Caco-2 (cell line): Measurements from ENCODE around the gene PRPF38A. TPM values are rescaled to one million over a fixed set of nuclear protein-coding genes. Genes with fewer than 3 reads are reported as not detected.
"Not testable (repeated sequence)": the region's sequence is repeated elsewhere in the genome, so short reads cannot be mapped to it uniquely, and the experiment has no call there.

Experiments used
- BruUV-seq: library from RNA; stranded (reverse); fragments of 400-500 nt; replicated peaks from 2 replicates; lab custom pipeline; 2021; lab: Mats Ljungman, UMichigan
- CTCF ChIA-PET: fragments of 300-600 bp; sonication (Branson Sonifier 250); formaldehyde crosslinking; loops from one replicate; lab custom pipeline; 2022; ENCODE audit warnings: antibody characterized with exemption; lab: Charles Lee
- POLR2A ChIA-PET: fragments of 300-600 bp; sonication (Branson Sonifier 250); formaldehyde crosslinking; loops from one replicate; lab custom pipeline; 2022; ENCODE audit warnings: antibody characterized with exemption; lab: Charles Lee
- DNase-seq, 2 experiments: peaks; one replicate each; pipeline versions ENCODE4 v3.0.0 to v3.0.0-alpha.2; 2020 to 2022
- H3K27me3 ChIP-seq: replicated peaks from 2 replicates; pipeline ENCODE4 v1.6.0; 2011; ENCODE audit warnings: low read length; ENCODE audit not compliant: control insufficient read depth, insufficient read depth
- H3K36me3 ChIP-seq: 2 replicates; pipeline ENCODE4 v1.5.1; 2011; ENCODE audit warnings: low read length; ENCODE audit not compliant: control insufficient read depth, insufficient read depth
- H3K4me1 ChIP-seq: fragments of 250-450 bp; sonication (Bioruptor Pico); 2 replicates; pipeline ENCODE4 v1.5.1; 2020; ENCODE audit warnings: mild to moderate bottlenecking
- H3K4me3 ChIP-seq: 2 replicates; pipeline ENCODE4 v1.5.1; 2011; ENCODE audit warnings: low read depth, mild to moderate bottlenecking, control low read depth, low read length
- H3K9me3 ChIP-seq: fragments of 250-450 bp; sonication (Bioruptor Pico); 2 replicates; pipeline ENCODE4 v1.5.1; 2020; ENCODE audit warnings: mild to moderate bottlenecking, moderate library complexity
- H3K27ac Mint-ChIP-seq: one replicate; pipeline ENCODE4 v1.8.0; 2022; ENCODE audit warnings: mixed read lengths; ENCODE audit not compliant: unreplicated experiment
- H3K27me3 Mint-ChIP-seq: one replicate; pipeline ENCODE4 v1.8.0; 2022; ENCODE audit warnings: mixed read lengths; ENCODE audit not compliant: insufficient read depth, unreplicated experiment
- H3K36me3 Mint-ChIP-seq: one replicate; pipeline ENCODE4 v1.8.0; 2022; ENCODE audit warnings: mild to moderate bottlenecking, mixed read lengths; ENCODE audit not compliant: insufficient read depth, unreplicated experiment
- H3K4me1 Mint-ChIP-seq: one replicate; pipeline ENCODE4 v1.8.0; 2022; ENCODE audit warnings: low read depth, mixed read lengths; ENCODE audit not compliant: unreplicated experiment
- H3K4me3 Mint-ChIP-seq: one replicate; pipeline ENCODE4 v1.8.0; 2022; ENCODE audit warnings: mild to moderate bottlenecking, moderate library complexity, mixed read lengths; ENCODE audit not compliant: unreplicated experiment
- H3K9me3 Mint-ChIP-seq: one replicate; pipeline ENCODE4 v1.8.0; 2022; ENCODE audit warnings: mixed read lengths; ENCODE audit not compliant: unreplicated experiment
- intact Hi-C: fragments of 100-400 bp; cut with micrococcal nuclease; formaldehyde crosslinking; loops from one replicate; pipeline ENCODE4 v1.10.0; 2022; ENCODE audit not compliant: unreplicated experiment
- total RNA-seq: library from RNA; stranded (reverse); gene quantifications from 2 replicates; pipeline ENCODE4 v1.2.3, GENCODE V29; 2022
- TF ChIP-seq, protein P1 (sequence below), 2 experiments: fragments of 200-600 bp in 1 of 2; IDR thresholded peaks; 1 replicate in 1 of 2; 2 replicates in 1 of 2; pipeline versions ENCODE4 v1.5.1 to v1.8.0; 2011 to 2022; ENCODE audit warnings: antibody characterized with exemption in 1 of 2, control low read depth in 1 of 2, inconsistent platforms in 1 of 2, low read depth in 1 of 2, low read length in 1 of 2, mild to moderate bottlenecking in 1 of 2, moderate library complexity in 1 of 2; ENCODE audit not compliant: insufficient read depth in 1 of 2, severe bottlenecking in 1 of 2, unreplicated experiment in 1 of 2

Gene PRPF38A
- total RNA-seq, 1 experiment from 2014 or later = 43.1 TPM

DNA sequence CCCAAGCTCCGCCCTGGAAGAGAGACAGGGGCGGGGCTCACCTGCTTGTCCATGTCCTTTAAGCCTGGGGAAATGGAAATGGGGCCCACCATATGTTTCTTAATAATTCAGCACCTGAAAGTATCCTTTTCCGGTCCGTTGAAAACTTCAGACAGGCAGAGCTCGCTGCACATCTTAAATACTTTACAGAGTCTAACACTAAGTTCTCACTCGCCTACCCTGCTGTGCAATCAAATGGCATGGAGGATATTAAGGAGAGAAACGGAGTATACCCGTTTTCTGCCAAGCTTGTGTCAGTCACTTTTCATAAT lies 37.9 kb upstream of the PRPF38A start:
- CTCF ChIA-PET = interaction anchor here (0.5 to 2.6 kb wide), 6 partner anchors 18 to 793 kb away, joined by 3 to 9 read pairs (median 4); partner anchors contain the start of genes ORC1 and PRPF38A

DNA sequence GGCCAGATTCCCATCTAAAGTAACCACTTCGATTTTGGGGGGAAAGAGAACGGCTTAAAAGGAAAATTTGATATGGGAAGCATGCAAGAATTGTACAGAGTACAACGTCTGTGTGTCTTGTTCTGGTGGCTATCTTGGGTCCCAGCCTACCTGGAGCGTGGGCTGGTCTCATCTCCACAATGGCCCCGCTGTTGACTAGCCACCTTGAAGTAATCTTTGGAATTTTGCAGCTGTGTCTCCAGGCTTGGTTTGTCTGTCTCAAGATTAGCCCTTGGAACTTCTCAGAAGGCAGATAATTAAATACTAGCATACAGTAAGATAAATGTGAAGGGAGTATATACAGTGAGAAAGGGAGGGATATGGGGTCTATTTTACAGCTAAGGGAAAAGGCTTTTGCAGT lies 37.1 kb upstream of the PRPF38A start:
- H3K4me1 ChIP-seq = peaks cover 6% of the 10 kb centered on the region; the same call in 1 of the 2 replicates
- no peaks in the 10 kb centered on the region for H3K36me3 ChIP-seq
- Mint-ChIP-seq H3K4me1 (peaks cover 9% of the 10 kb centered on the region), H3K36me3 (peaks cover 31% of the 10 kb centered on the region), H3K9me3 (no peaks in the 10 kb centered on the region), H3K27me3 (no peaks in the 10 kb centered on the region), H3K4me3 (peak overlapping the region; percentile 96), H3K27ac (no peak overlapping the region)
- H3K27me3 ChIP-seq = no peaks in the 10 kb centered on the region
- no TSS peak for BruUV-seq
- no peak for DNase-seq
- no peak overlapping the region for H3K4me3 ChIP-seq
- H3K9me3 ChIP-seq = no peaks in the 10 kb centered on the region
- intact Hi-C loops = no loop called here
- POLR2A ChIA-PET = no interaction called here
- TF ChIP-seq, protein P1, sequence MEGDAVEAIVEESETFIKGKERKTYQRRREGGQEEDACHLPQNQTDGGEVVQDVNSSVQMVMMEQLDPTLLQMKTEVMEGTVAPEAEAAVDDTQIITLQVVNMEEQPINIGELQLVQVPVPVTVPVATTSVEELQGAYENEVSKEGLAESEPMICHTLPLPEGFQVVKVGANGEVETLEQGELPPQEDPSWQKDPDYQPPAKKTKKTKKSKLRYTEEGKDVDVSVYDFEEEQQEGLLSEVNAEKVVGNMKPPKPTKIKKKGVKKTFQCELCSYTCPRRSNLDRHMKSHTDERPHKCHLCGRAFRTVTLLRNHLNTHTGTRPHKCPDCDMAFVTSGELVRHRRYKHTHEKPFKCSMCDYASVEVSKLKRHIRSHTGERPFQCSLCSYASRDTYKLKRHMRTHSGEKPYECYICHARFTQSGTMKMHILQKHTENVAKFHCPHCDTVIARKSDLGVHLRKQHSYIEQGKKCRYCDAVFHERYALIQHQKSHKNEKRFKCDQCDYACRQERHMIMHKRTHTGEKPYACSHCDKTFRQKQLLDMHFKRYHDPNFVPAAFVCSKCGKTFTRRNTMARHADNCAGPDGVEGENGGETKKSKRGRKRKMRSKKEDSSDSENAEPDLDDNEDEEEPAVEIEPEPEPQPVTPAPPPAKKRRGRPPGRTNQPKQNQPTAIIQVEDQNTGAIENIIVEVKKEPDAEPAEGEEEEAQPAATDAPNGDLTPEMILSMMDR (IDR thresholded peaks at IDR 0.05; ENCODE audit: insufficient read depth in 1 of 2, low read depth in 1 of 2, low read length in 1 of 2, severe bottlenecking in 1 of 2, unreplicated experiment in 1 of 2) = no peak
- CTCF ChIA-PET = interaction anchor here (1.2 to 2.6 kb wide), 2 partner anchors 18 to 37 kb away, joined by 5 to 8 read pairs; partner anchors contain the start of genes ORC1 and PRPF38A

More for the DNA sequence above, 37.9 kb upstream of the PRPF38A start:
- no TSS peak for BruUV-seq
- H3K27me3 ChIP-seq = no peaks in the 10 kb centered on the region
- Mint-ChIP-seq H3K9me3 (no peaks in the 10 kb centered on the region), H3K4me3 (peak overlapping the region; percentile 96), H3K27me3 (no peaks in the 10 kb centered on the region), H3K4me1 (peaks cover 9% of the 10 kb centered on the region), H3K36me3 (peaks cover 35% of the 10 kb centered on the region), H3K27ac (no peak overlapping the region)
- H3K9me3 ChIP-seq = no peaks in the 10 kb centered on the region
- peaks cover 1% of the 10 kb centered on the region for H3K36me3 ChIP-seq
- no peak for DNase-seq
- POLR2A ChIA-PET = interaction anchor here (0.5 to 1.0 kb wide), 3 partner anchors 38 to 521 kb away, joined by 3 to 5 read pairs (median 5); partner anchors contain the start of genes ORC1, PRPF38A and TXNDC12
- TF ChIP-seq, protein P1 (IDR thresholded peaks at IDR 0.05; ENCODE audit: insufficient read depth in 1 of 2, low read depth in 1 of 2, low read length in 1 of 2, severe bottlenecking in 1 of 2, unreplicated experiment in 1 of 2) = no peak
- H3K4me3 ChIP-seq = peak overlapping the region; percentile 83
- peaks cover 6% of the 10 kb centered on the region; the same call in 1 of the 2 replicates for H3K4me1 ChIP-seq
- intact Hi-C loops = loop anchor here (1.0 kb wide), 1 partner anchor 38 kb away; the partner anchor contains the start of genes ORC1 and PRPF38A

DNA sequence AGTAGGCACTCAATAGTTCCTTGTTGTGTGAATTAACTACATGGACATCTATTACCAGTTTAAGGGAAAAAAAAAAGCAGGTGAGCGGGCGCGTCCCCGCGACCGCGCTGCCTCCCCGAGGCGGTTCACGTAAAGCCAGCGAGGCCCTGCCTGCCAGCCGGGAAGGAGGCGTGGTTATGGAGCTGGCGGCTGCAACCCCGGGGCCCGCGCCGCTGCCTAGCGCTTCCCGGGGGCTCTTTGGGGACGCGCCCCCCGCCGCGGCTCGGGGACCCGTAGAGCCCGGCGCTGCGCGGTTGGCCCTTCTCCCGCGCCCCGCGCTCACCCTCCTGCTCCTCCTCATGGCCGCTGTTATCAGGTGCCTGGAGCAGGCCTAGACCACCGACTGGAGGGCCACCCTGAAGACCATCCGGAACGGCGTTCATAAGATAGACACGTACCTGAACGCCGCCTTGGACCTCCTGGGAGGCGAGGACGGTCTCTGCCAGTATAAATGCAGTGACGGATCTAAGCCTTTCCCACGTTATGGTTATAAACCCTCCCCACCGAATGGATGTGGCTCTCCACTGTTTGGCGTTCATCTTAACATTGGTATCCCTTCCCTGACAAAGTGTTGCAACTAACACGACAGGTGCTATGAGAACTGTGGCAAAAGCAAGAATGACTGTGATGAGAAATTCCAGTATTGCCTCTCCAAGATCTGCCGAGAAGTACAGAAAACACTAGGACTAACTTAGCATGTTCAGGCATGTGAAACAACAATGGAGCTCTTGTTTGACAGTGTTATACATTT lies 35.8 kb upstream of the PRPF38A start:
- no peaks in the 10 kb centered on the region for H3K27me3 ChIP-seq
- CTCF ChIA-PET = interaction anchor here (0.7 to 1.4 kb wide), 2 partner anchors 35 to 343 kb away, joined by 3 to 4 read pairs; partner anchors contain the start of genes ORC1 and PRPF38A
- intact Hi-C loops = loop anchor here (1.0 kb wide), 1 partner anchor 241 kb away; no protein-coding TSS in a partner anchor
- peak overlapping the region; percentile 44 for H3K4me3 ChIP-seq
- TF ChIP-seq, protein P1 (IDR thresholded peaks at IDR 0.05; ENCODE audit: insufficient read depth in 1 of 2, low read depth in 1 of 2, low read length in 1 of 2, severe bottlenecking in 1 of 2, unreplicated experiment in 1 of 2) = peak in 1 of 2 experiments; percentile 32
- BruUV-seq = no TSS peak
- Mint-ChIP-seq H3K36me3 (peaks cover 27% of the 10 kb centered on the region), H3K27ac (no peak overlapping the region), H3K4me1 (peaks cover 9% of the 10 kb centered on the region), H3K27me3 (no peaks in the 10 kb centered on the region), H3K4me3 (peak overlapping the region; percentile 75), H3K9me3 (no peaks in the 10 kb centered on the region)
- peaks cover 6% of the 10 kb centered on the region; the same call in 1 of the 2 replicates for H3K4me1 ChIP-seq
- DNase-seq = peak; percentile 70 to 81
- H3K36me3 ChIP-seq = no peaks in the 10 kb centered on the region
- H3K9me3 ChIP-seq = no peaks in the 10 kb centered on the region
- POLR2A ChIA-PET = interaction anchor here (0.6 kb wide), 1 partner anchor 313 kb away, joined by 5 read pairs; no protein-coding TSS in a partner anchor

DNA sequence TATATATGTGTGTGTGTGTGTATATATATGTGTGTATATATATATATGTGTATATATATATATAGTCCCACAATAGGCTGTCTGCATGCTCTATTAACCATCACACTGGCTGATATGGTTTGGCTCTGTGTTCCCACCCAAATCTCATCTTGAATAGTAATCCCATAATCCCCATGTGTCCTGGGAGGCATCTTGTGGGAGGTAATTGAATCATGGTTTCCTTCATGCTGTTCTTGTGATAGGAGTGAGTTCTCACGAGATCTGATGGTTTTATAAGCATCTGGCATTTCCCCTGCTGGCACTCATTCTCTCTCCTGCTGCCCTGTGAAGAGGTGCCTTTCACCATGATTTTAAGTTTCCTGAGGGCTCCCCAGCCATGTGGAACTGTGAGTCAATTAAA lies 34.6 kb upstream of the PRPF38A start:
- H3K27ac Mint-ChIP-seq, H3K4me3 Mint-ChIP-seq, H3K4me1 Mint-ChIP-seq, H3K9me3 ChIP-seq, H3K27me3 ChIP-seq, intact Hi-C loops, POLR2A ChIA-PET, H3K4me3 ChIP-seq, H3K4me1 ChIP-seq, BruUV-seq, CTCF ChIA-PET, H3K9me3 Mint-ChIP-seq, DNase-seq, H3K27me3 Mint-ChIP-seq, H3K36me3 ChIP-seq: not testable (repeated sequence)
- H3K36me3 Mint-ChIP-seq = peaks cover 31% of the 10 kb centered on the region
